HFFc6 (cell line): ENCODE results near the gene NIPAL3. TPM values are rescaled to one million over a fixed set of nuclear protein-coding genes. Genes with fewer than 3 reads are reported as not detected.
A peak's percentile ranks its signal among the peaks of the same experiment; 100 is the strongest.
"Not testable (repeated sequence)": the region's sequence is repeated elsewhere in the genome, so short reads cannot be mapped to it uniquely, and the experiment has no call there.

Experiments
- DNase-seq: peaks from one replicate; pipeline ENCODE4 v3.0.0-alpha.2; 2018
- H3K27ac Mint-ChIP-seq: 2 replicates; pipeline ENCODE4 v1.8.0; 2020; ENCODE audit warnings: mild to moderate bottlenecking, mixed read lengths
- H3K27me3 Mint-ChIP-seq: 2 replicates; pipeline ENCODE4 v1.8.0; 2021; ENCODE audit warnings: mild to moderate bottlenecking, moderate library complexity, mixed read lengths; ENCODE audit not compliant: insufficient read depth
- H3K36me3 Mint-ChIP-seq: 2 replicates; pipeline ENCODE4 v1.8.0; 2021; ENCODE audit warnings: low read depth, mixed read lengths
- H3K4me1 Mint-ChIP-seq: 2 replicates; pipeline ENCODE4 v1.8.0; 2020; ENCODE audit warnings: low read depth, mixed read lengths
- H3K4me3 Mint-ChIP-seq: 2 replicates; pipeline ENCODE4 v1.8.0; 2020; ENCODE audit warnings: mild to moderate bottlenecking, moderate library complexity, mixed read lengths
- H3K9me3 Mint-ChIP-seq: 2 replicates; pipeline ENCODE4 v1.8.0; 2020; ENCODE audit warnings: mild to moderate bottlenecking, mixed read lengths
- total RNA-seq, 6 experiments: library from RNA; stranded (reverse); fragmentation: NEBNext Ultra II Directional; extraction: Animal tissue kit (Norgen Biotek cat#: 25700); gene quantifications; 2 replicates in 1 of 6; 3 replicates in 5 of 6; pipeline ENCODE4 v1.2.3, GENCODE V29; 2021
- TF ChIP-seq, protein P1 (sequence below): fragments of 200-600 bp; sonication (generic); IDR thresholded peaks from 2 replicates; pipeline ENCODE4 v1.5.0; 2021; ENCODE audit warnings: antibody characterized with exemption, mild to moderate bottlenecking

Gene NIPAL3
- total RNA-seq, 6 experiments from 2014 or later: 97.8 to 164 (median 107) TPM

DNA sequence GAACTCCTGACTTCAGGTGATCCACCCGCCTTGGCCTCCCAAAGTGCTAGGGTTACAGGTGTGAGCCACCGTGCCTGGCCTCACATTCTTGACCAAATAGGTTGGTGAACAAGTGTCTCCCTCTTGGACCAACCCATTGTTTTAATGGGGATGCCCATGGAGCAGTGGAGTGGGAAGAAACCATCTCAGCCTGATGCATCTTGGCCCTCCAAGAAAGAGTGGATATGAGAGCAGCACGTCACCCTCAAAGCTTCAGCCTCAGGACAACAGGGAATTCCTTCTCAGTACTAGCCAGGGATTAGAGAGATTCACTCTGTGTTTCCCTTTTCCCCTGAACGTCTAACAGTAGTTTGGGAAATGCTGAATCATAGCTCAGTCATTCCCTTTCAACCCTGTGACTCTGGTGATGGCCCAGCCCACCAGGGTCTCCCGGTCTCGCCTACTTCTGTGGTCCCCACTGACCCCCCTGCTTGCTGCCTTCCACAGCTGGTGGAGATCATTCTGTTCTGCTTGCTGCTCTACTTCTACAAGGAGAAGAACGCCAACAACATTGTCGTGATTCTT, 37.4 kb downstream of the NIPAL3 start:
- no peak for DNase-seq
- H3K27ac Mint-ChIP-seq: peak overlapping the region; percentile 59; the same call in 1 of the 2 replicates

DNA sequence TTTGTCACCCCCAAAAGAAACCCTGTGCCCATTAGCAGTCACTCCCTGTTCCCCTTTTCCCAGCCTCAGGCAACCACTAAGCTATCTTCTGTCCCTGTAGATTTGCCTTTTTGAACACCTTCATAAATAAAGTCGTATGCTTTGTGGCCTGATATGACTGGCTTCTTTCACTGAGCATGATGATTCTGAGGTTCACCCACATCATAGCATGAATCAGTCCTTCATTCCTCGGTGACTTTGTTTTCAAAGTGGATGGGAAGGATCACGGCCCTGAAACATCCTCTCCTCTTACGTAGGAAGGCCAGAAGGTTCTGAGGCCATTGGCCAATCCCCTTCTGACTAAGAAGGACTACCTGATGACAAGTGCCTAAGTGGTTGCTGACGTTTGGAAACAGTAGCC, 39.1 kb downstream of the NIPAL3 start:
- H3K27me3 Mint-ChIP-seq: no peaks in the 10 kb centered on the region
- no peaks in the 10 kb centered on the region for H3K9me3 Mint-ChIP-seq
- peak overlapping the region; percentile 81 for H3K27ac Mint-ChIP-seq
- peaks cover 52% of the 10 kb centered on the region for H3K36me3 Mint-ChIP-seq
- H3K4me3 Mint-ChIP-seq: no peak overlapping the region
- no peak for DNase-seq
- TF ChIP-seq, protein P1, sequence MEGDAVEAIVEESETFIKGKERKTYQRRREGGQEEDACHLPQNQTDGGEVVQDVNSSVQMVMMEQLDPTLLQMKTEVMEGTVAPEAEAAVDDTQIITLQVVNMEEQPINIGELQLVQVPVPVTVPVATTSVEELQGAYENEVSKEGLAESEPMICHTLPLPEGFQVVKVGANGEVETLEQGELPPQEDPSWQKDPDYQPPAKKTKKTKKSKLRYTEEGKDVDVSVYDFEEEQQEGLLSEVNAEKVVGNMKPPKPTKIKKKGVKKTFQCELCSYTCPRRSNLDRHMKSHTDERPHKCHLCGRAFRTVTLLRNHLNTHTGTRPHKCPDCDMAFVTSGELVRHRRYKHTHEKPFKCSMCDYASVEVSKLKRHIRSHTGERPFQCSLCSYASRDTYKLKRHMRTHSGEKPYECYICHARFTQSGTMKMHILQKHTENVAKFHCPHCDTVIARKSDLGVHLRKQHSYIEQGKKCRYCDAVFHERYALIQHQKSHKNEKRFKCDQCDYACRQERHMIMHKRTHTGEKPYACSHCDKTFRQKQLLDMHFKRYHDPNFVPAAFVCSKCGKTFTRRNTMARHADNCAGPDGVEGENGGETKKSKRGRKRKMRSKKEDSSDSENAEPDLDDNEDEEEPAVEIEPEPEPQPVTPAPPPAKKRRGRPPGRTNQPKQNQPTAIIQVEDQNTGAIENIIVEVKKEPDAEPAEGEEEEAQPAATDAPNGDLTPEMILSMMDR: no peak
- H3K4me1 Mint-ChIP-seq: peaks cover 42% of the 10 kb centered on the region

More for the DNA sequence above, 37.4 kb downstream of the NIPAL3 start:
- Mint-ChIP-seq H3K4me1 (peaks cover 46% of the 10 kb centered on the region), H3K27me3 (no peaks in the 10 kb centered on the region; the same call in 1 of the 2 replicates), H3K4me3 (no peak overlapping the region), H3K36me3 (peaks cover 43% of the 10 kb centered on the region), H3K9me3 (no peaks in the 10 kb centered on the region)
- TF ChIP-seq, protein P1: no peak

DNA sequence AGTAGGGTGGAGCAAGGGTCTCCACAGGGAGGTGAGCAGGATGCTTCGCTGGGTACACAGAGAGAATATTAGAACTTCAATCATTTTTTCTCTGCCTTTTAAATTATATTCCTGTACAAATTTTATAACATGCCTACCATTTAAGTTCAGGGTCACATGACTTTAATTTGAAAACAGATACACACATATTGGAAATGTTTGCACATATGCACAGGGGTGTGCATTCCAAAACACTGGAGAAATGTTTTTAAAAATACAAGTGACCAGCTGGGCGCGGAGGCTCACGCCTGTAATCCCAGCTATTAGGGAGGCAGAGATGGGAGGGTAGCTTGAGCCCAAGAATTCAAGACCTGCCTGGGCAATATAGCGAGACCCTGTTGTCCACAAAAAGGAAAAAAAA, 39.7 kb downstream of the NIPAL3 start:
- Mint-ChIP-seq H3K27me3 (no peaks in the 10 kb centered on the region), H3K27ac (no peak overlapping the region; the same call in 1 of the 2 replicates), H3K4me1 (peaks cover 36% of the 10 kb centered on the region), H3K36me3 (peaks cover 53% of the 10 kb centered on the region), H3K4me3 (no peak overlapping the region), H3K9me3 (no peaks in the 10 kb centered on the region)
- DNase-seq: no peak
- TF ChIP-seq, protein P1: no peak

DNA sequence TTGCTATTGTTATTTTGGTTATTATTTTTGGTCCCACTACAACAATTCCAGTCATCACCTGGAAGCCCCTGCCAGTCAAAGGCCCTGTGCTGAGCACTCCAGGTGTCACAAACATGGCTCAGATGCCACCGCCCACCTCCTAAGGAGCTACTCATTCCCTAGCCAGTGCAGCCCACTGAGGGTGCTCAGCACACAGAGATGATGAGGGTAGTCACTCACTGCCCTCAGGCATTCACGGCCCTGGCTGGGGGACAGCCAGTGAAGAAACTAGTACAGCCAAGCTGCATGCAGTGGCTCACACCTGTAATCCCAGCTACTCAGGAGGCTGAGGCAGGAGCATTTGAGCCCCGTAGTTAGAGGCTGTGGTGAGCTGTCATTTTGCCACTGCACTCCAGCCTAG, 42.3 kb downstream of the NIPAL3 start:
- Mint-ChIP-seq H3K27me3 (no peaks in the 10 kb centered on the region), H3K27ac (no peak overlapping the region), H3K9me3 (peaks cover 5% of the 10 kb centered on the region; the same call in 1 of the 2 replicates), H3K4me3 (no peak overlapping the region), H3K36me3 (peaks cover 50% of the 10 kb centered on the region), H3K4me1 (peaks cover 26% of the 10 kb centered on the region)
- DNase-seq: no peak
- TF ChIP-seq, protein P1: no peak

DNA sequence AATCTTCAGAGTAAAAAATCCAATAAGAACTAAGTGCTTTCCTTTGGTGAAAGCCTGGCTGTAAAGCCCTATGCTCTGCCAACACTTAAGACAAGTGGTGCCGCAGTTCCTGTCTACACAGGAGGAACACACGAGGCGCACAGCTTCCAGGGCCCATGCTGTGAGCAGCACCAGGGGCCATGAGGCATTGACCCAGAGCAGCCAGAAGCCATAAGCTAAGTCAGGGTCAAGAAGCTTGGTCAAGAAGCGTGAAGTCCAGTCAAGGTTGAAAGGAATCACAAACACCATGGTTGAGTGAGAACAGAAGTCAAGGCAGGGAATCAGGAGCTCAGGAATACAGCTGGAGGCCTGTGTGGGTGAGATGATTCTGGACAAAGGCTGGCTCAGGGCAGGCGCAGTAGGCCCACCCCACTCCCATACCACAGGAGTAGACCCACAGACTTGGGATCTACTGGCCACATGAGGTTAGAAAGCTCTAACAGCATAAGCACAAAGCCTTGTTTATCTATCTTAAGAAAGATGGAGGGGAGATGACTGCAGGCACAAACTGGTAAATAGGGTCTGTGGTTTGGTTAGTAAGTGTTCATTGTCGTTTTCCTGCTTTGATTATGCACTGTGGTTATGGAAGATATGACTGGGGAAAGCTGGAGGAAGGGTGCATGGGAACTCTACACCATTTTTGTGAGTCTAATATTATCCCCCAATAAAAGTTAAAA, 44.1 kb downstream of the NIPAL3 start:
- Mint-ChIP-seq H3K9me3 (peaks cover 5% of the 10 kb centered on the region; the same call in 1 of the 2 replicates), H3K4me3 (no peak overlapping the region), H3K4me1 (peaks cover 32% of the 10 kb centered on the region), H3K27me3 (no peaks in the 10 kb centered on the region), H3K36me3 (peaks cover 50% of the 10 kb centered on the region), H3K27ac (no peak overlapping the region)
- TF ChIP-seq, protein P1: no peak
- no peak for DNase-seq

DNA sequence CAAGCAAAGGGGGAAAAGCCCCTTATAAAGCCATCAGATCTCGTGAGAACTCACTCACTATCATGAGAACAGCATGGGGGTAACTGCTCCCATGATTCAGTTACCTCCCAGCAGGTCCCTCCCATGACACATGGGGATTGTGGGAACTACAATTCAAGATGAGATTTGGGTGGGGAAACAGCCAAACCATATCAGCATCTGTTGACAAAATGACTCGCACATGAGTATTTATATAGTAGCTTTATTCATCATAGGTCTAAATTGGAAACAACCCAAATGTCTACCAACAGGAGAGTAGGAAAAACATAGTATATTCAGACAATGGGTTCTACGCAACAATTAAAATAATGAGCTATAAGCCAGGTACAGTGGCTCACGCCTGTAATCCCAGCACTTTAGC, 46.5 kb downstream of the NIPAL3 start:
- Mint-ChIP-seq H3K27ac (peak overlapping the region; percentile 58; the same call in 1 of the 2 replicates), H3K4me1 (peaks cover 40% of the 10 kb centered on the region), H3K4me3 (peak overlapping the region; percentile 10; the same call in 1 of the 2 replicates), H3K36me3 (peaks cover 55% of the 10 kb centered on the region)
- H3K9me3 Mint-ChIP-seq, H3K27me3 Mint-ChIP-seq: not testable (repeated sequence)
- peak; percentile 53 for DNase-seq
